Fibroblast of gingiva (primary cell): ENCODE data around the gene ZBTB8B.
"Not testable (repeated sequence)": the region's sequence is repeated elsewhere in the genome, so short reads cannot be mapped to it uniquely, and the experiment has no call there.

Experiments used
- DNase-seq: peaks from one replicate; pipeline ENCODE4 v3.0.0-alpha.2; 2011; ENCODE audit warnings: low read depth

ZBTB8B gene

GRCh38 chr1:32464716-32465577 is at the start of gene ZBTB8B:
ZBTB8B (plus strand) TSS chr1:32465072; CDS start chr1:32470625, 5,553 bp downstream.
- peak; percentile 51 for DNase-seq

GRCh38 chr1:32421775-32422174 is 43.1 kb upstream of the ZBTB8B start:
- no peak for DNase-seq

GRCh38 chr1:32426489-32427255 is 38.2 kb upstream of the ZBTB8B start:
- no peak for DNase-seq

DNA sequence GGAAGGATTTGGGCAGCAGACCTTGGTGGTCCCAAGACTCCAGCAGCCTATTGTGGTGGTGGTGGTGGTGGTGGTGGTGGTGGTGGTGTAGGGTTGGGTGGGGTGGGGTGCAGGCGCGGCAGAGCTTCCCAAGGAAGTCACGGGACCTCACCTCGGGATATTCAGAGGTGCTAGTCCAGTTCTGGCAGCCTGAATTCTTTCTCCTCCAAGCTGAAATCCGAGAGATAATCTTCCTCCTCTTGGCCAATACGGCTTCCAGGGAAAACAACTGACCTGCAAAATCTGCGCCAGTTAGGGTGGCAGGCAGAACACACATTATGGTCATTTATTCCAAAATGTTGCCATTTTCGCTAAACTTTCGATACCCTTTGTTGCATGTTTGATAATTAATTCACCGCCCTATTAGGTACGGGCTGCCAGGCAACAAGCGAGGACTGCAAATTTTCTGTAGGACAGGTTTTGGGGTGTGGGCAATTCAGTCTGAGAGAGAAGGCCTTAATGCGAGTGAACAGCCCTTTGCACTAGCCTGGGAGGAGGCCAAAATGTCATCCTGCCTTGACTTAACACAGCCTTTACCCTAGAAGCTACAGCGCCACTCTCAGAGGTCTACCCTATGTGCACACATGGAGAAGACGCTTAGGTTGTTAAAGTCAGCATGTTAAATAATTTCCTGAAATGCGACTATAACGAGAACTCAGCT is 37.5 kb upstream of the ZBTB8B start:
- DNase-seq, result no peak

GRCh38 chr1:32431736-32432400 is 33.0 kb upstream of the ZBTB8B start:
- DNase-seq, result no peak

GRCh38 chr1:32438136-32438535 is 26.7 kb upstream of the ZBTB8B start:
- no peak for DNase-seq

- DNase-seq, result not testable (repeated sequence)
Measured at GRCh38 chr1:32438777-32439176, 26.1 kb upstream of the ZBTB8B start.

DNA sequence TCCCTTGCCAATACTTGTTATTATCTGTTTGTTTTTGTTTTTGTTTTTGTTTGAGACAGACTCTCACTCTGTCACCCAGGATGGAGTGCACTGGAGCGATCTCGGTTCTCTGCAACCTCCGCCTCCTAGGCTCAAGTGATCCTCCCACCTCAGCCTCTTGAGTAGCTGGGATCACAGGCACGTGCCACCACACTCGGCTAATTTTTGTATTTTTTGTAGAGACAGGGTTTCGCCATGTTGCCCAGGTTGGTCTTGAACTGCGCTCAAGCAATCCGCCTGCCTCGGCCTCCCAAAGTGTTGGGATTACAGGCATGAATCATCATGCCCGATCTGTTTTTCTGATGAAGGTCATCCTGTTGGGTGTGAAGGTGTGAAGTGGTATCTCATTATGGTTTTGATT is 23.4 kb upstream of the ZBTB8B start:
- not testable (repeated sequence) for DNase-seq

DNA sequence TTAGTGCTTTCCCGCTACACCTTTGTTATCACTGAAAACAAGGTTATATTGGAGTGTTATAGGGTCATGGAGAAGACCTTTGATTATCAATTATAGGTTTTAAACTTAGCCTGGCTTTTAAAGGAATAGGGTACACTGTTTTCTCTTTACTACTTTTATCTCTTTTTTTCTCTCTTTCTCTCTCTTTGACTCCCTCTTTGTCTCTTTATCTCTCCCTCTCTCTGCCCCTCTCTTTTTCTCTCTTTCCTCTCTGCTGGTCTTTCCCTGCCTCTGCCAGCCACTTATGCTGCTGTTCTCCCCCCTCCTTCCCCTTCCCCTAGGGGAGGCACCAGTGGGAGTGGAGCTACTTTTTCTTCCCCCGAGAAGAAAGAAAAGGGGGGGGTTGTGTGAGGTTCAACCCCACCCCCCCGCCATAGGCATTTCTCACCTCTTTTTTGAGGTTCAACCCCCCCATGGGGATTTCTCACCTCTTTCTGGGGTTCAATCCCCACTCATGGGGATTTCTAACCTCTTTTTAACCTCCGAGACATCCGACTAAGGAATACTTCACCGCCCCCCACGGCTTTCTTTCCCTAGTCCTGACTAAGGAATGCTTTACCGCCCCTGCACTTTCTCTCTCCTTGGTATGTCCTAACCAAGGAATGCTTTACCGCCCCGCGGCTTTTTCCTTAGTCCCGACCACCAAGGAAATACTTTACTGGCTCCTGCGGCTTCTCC is 17.2 kb upstream of the ZBTB8B start:
- DNase-seq, result peak; percentile 12

DNA sequence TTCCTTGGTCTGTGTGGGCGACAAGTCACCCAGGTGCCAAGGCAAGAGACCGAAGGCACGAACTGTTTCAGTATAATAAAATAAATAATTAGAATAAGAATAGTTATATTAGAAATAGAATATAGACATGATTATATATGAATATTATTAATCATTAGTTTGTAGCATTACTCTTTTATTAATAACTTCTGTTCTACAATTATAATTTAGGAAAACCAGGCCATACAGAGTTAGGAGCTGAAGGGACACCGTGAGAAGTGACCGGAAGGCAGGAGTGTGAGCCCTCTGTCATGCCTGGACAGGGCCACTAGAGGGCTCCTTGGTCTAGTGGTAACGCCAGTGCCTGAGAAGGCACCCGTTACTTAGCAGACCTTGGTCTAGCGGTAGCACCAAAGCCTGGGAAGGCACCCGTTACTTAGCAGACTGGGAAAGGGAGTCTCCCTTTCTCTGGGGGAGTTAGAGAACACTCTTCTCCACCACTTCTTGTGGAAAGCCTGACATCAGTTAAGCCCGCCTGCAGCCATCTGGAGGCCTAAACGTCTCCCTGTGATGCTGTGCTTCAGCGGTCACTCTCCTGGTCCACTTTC is 16.6 kb upstream of the ZBTB8B start:
- DNase-seq, result peak; percentile 59

GRCh38 chr1:32448773-32449456 is 16.0 kb upstream of the ZBTB8B start:
- no peak for DNase-seq

- not testable (repeated sequence) for DNase-seq
Measured at GRCh38 chr1:32449457-32449831, 15.4 kb upstream of the ZBTB8B start.

GRCh38 chr1:32454726-32455125 is 10.1 kb upstream of the ZBTB8B start:
- DNase-seq, result no peak

DNA sequence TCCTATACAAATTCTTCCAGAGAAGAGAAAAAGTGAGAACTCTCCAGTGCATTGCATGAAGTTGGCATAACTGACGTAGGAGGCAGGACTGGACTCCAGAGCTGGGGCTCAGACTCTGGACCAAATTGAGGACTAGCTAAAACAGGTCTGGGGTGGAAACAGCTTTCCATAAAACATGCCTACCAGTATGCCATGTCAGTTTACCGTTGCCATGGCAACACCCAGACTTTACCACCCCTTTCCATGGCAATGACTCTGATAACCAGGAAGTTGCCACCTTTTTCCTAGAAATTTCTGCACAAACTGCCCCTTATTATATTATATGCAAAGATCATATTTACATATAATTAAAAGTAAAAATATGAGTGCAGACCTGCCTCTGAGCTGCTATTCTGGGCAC is 8.9 kb upstream of the ZBTB8B start:
- no peak for DNase-seq

DNA sequence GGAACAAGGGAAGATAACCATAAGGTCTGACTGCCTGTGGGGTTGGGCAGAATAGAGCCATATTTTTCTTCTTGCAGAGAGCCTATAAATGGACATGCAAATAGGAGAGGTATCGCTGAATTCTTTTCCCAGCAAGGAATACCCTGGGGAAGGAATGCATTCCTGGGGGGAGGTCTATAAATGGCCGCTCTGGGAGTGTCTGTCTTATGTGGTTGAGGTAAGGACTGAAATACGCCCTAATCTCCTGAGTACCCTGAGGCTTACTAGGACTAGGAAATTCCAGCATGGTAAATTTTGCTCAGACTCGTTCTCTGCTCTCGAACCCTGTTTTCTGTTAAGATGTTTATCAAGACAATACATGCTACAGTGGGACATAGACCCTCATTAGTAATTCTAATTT is 6.1 kb upstream of the ZBTB8B start:
- DNase-seq, result not testable (repeated sequence)

GRCh38 chr1:32462977-32463376 is 1.9 kb upstream of the ZBTB8B start:
- DNase-seq, result not testable (repeated sequence)

- no peak for DNase-seq
Measured at GRCh38 chr1:32464191-32464715, 619 bp upstream of the ZBTB8B start.

- DNase-seq, result no peak
Measured at GRCh38 chr1:32465578-32465933, 684 bp downstream of the ZBTB8B start.

GRCh38 chr1:32466761-32467160 is 1.9 kb downstream of the ZBTB8B start:
- no peak for DNase-seq

- no peak for DNase-seq
Measured at GRCh38 chr1:32468791-32469190, 3.9 kb downstream of the ZBTB8B start.
